Parathyroid adenoma (tissue), 2 donors: ENCODE results near the gene IL18RAP.

ENCODE experiments used
- H2AFZ ChIP-seq: fragments of 300-600 bp; sonication (generic); one replicate; pipeline ENCODE4 v1.7.0; 2017; ENCODE audit warnings: antibody characterized with exemption, mild to moderate bottlenecking
- H3K27ac ChIP-seq: fragments of 300-600 bp; sonication (generic); one replicate; pipeline ENCODE4 v1.7.0; 2017
- H3K27me3 ChIP-seq: fragments of 300-600 bp; sonication (generic); one replicate; pipeline ENCODE4 v1.7.0; 2017; ENCODE audit warnings: low read length; ENCODE audit not compliant: control insufficient read depth, insufficient read depth
- H3K36me3 ChIP-seq: fragments of 300-600 bp; sonication (generic); one replicate; pipeline ENCODE4 v1.7.0; 2017; ENCODE audit warnings: low read length; ENCODE audit not compliant: control insufficient read depth, insufficient read depth
- H3K4me1 ChIP-seq: fragments of 300-600 bp; sonication (generic); one replicate; pipeline ENCODE4 v1.7.0; 2017; ENCODE audit warnings: control low read depth
- H3K4me2 ChIP-seq: fragments of 300-600 bp; sonication (generic); one replicate; pipeline ENCODE4 v1.7.0; 2017; ENCODE audit warnings: low read length
- H3K4me3 ChIP-seq: fragments of 300-600 bp; sonication (generic); one replicate; pipeline ENCODE4 v1.7.0; 2017; ENCODE audit warnings: low read depth, low read length
- H3K79me2 ChIP-seq: fragments of 300-600 bp; sonication (generic); one replicate; pipeline ENCODE4 v1.7.0; 2017; ENCODE audit warnings: control low read depth
- H3K9ac ChIP-seq: fragments of 300-600 bp; sonication (generic); one replicate; pipeline ENCODE4 v1.7.0; 2017; ENCODE audit warnings: mild to moderate bottlenecking
- H3K9me3 ChIP-seq: fragments of 300-600 bp; sonication (generic); one replicate; pipeline ENCODE4 v1.7.0; 2017; ENCODE audit warnings: low read length; ENCODE audit not compliant: control insufficient read depth
- CTCF ChIP-seq: fragments of 300-600 bp; sonication (generic); IDR thresholded peaks from one replicate; pipeline ENCODE4 v1.7.0; 2017; ENCODE audit warnings: antibody characterized with exemption, mild to moderate bottlenecking
- donor health status: primary hyperparathyroidism.

Gene IL18RAP

GRCh38 chr2:102486941-102487702, 64.2 kb downstream of the IL18RAP start:
- Histone ChIP-seq H3K9ac (no peak overlapping the region), H3K79me2 (no peaks in the 10 kb centered on the region), H3K4me1 (no peaks in the 10 kb centered on the region), H3K4me2 (no peak overlapping the region), H3K4me3 (no peak overlapping the region), H3K27ac (no peak overlapping the region), H2AFZ (no peak overlapping the region), H3K36me3 (no peaks in the 10 kb centered on the region), H3K9me3 (no peaks in the 10 kb centered on the region), H3K27me3 (no peaks in the 10 kb centered on the region)
- no peak for TF ChIP-seq CTCF

GRCh38 chr2:102487761-102488462, 65.0 kb downstream of the IL18RAP start:
- Histone ChIP-seq H3K79me2 (no peaks in the 10 kb centered on the region), H3K9ac (no peak overlapping the region), H2AFZ (no peak overlapping the region), H3K36me3 (no peaks in the 10 kb centered on the region), H3K4me3 (no peak overlapping the region), H3K27me3 (no peaks in the 10 kb centered on the region), H3K9me3 (no peaks in the 10 kb centered on the region), H3K27ac (no peak overlapping the region), H3K4me1 (no peaks in the 10 kb centered on the region), H3K4me2 (no peak overlapping the region)
- TF ChIP-seq CTCF, result no peak

- Histone ChIP-seq H3K4me1 (no peaks in the 10 kb centered on the region), H2AFZ (no peak overlapping the region), H3K36me3 (no peaks in the 10 kb centered on the region), H3K27me3 (no peaks in the 10 kb centered on the region), H3K9me3 (no peaks in the 10 kb centered on the region), H3K4me3 (no peak overlapping the region), H3K79me2 (no peaks in the 10 kb centered on the region), H3K4me2 (no peak overlapping the region), H3K9ac (no peak overlapping the region), H3K27ac (no peak overlapping the region)
- TF ChIP-seq CTCF, result no peak
These were observed 66.7 kb downstream of the IL18RAP start for GRCh38 chr2:102489646-102490045.

- H3K4me1 ChIP-seq, result no peaks in the 10 kb centered on the region
- no peaks in the 10 kb centered on the region for H3K79me2 ChIP-seq
- H3K36me3 ChIP-seq, result no peaks in the 10 kb centered on the region
- no peak overlapping the region for H2AFZ ChIP-seq
- H3K27ac ChIP-seq, result no peak overlapping the region
- no peaks in the 10 kb centered on the region for H3K27me3 ChIP-seq
- H3K9ac ChIP-seq, result no peak overlapping the region
- H3K9me3 ChIP-seq, result no peaks in the 10 kb centered on the region
- no peak for TF ChIP-seq CTCF
- H3K4me2 ChIP-seq, result no peak overlapping the region
- no peak overlapping the region for H3K4me3 ChIP-seq
These were observed 69.0 kb downstream of the IL18RAP start for GRCh38 chr2:102492006-102492405.
